Gastroesophageal sphincter (tissue), 4 donors: Measurements from ENCODE around the gene POP5. TPM values are rescaled to one million over a fixed set of nuclear protein-coding genes. Genes with fewer than 3 reads are reported as not detected.

Experiments
- ATAC-seq: fragments of 150-250 bp; one replicate; pipeline ENCODE4 v1.9.1; 2016; ENCODE audit warnings: mild to moderate bottlenecking, moderate library complexity
- H3K27ac ChIP-seq, 4 donors: fragments of 200-600 bp; sonication (generic) in 3 of 4; 1 replicate in 3 of 4; 2 replicates in 1 of 4; pipeline ENCODE4 v1.5.1; 2016 to 2019
- H3K27me3 ChIP-seq: fragments of 200-600 bp; sonication (generic); one replicate; pipeline ENCODE4 v1.5.1; 2019
- H3K36me3 ChIP-seq, 2 donors: fragments of 200-600 bp; sonication (generic); one replicate each; pipeline ENCODE4 v1.5.1; 2019; ENCODE audit warnings: control low read depth in 1 of 2
- H3K4me1 ChIP-seq, 3 donors: fragments of 200-600 bp; sonication (generic); 1 replicate in 2 of 3; 2 replicates in 1 of 3; pipeline ENCODE4 v1.5.1; 2016 to 2019; ENCODE audit warnings: control low read depth in 2 of 3
- H3K4me3 ChIP-seq, 2 donors: fragments of 200-600 bp; sonication (generic); one replicate each; pipeline ENCODE4 v1.5.1; 2019; ENCODE audit warnings: mild to moderate bottlenecking in 1 of 2, moderate library complexity in 1 of 2
- H3K9me3 ChIP-seq, 3 donors: fragments of 200-600 bp; sonication (generic); one replicate each; pipeline ENCODE4 v1.5.1; 2017 to 2019; ENCODE audit warnings: control low read depth in 2 of 3
- EP300 ChIP-seq: sonication (generic); formaldehyde crosslinking; IDR thresholded peaks from one replicate; pipeline ENCODE4 v1.6.1; 2017; ENCODE audit warnings: antibody characterized with exemption, mild to moderate bottlenecking
- POLR2A ChIP-seq, 2 donors: fragments of 450-650 bp; IDR thresholded peaks; one replicate each; pipeline ENCODE4 v1.6.1; 2017; ENCODE audit warnings: antibody characterized with exemption in 2 of 2, mild to moderate bottlenecking in 2 of 2, moderate library complexity in 1 of 2
- POLR2AphosphoS5 ChIP-seq: sonication (generic); formaldehyde crosslinking; IDR thresholded peaks from one replicate; pipeline ENCODE4 v1.6.1; 2017; ENCODE audit warnings: antibody characterized with exemption
- WGBS, 2 donors: methylation state at CpG; one replicate each; pipeline ENCODE4 v1.1.5; 2018; ENCODE audit warnings: low coverage in 1 of 2; 5-methylcytosine and 5-hydroxymethylcytosine counted together
- total RNA-seq, 4 donors: library from RNA; depleted of rRNA; stranded (reverse); fragments of >200 nt; gene quantifications; one replicate each; pipeline ENCODE4 v1.1.0, GENCODE V29; 2016
- TF ChIP-seq, protein P1 (sequence below), 4 experiments: fragments of 200-600 bp in 2 of 4; fragments of 450-650 bp in 2 of 4; sonication (generic) in 1 of 4; IDR thresholded peaks; one replicate each; pipeline ENCODE4 v1.5.1; 2017 to 2019; ENCODE audit warnings: antibody characterized with exemption in 4 of 4, mild to moderate bottlenecking in 2 of 4, moderate library complexity in 2 of 4

The POP5 gene
- total RNA-seq, 4 donors from 2014 or later: 18.2 to 42.0 (median 27.6) TPM

DNA sequence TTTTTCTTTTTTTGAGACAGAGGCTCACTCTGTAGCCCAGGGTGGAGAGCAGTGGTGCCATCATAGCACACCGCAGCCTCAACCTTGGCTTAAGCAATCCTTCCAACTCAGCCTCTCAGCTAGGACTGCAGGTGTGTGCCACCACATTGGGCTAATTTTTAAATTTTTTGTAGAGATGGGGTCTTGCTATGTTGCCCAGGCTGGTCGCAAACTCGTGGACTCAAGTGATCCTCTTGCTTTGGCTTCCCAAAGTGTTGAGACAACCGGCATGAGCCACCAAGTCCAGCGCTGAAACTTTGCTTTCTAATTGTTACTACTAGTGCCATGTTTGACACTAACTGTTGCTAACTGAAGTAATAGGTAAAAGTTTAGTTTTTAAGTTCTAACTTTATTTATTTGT, 39.0 kb downstream of the POP5 start:
- Histone ChIP-seq H3K27me3 (no peaks in the 10 kb centered on the region), H3K9me3 (no peaks in the 10 kb centered on the region), H3K4me1 (peaks cover 11 to 100% (median 56%) of the 10 kb centered on the region in 3 donors), H3K4me3 (no peak overlapping the region), H3K36me3 (peaks cover 2 to 21% of the 10 kb centered on the region in 2 donors), H3K27ac (peak overlapping the region in 3 of 4 donors; percentile 59 to 99 (median 98))
- 100% methylated on average over 1 to 5 of the region's 5 CpGs for WGBS, 2 donors
- TF ChIP-seq, protein P1, sequence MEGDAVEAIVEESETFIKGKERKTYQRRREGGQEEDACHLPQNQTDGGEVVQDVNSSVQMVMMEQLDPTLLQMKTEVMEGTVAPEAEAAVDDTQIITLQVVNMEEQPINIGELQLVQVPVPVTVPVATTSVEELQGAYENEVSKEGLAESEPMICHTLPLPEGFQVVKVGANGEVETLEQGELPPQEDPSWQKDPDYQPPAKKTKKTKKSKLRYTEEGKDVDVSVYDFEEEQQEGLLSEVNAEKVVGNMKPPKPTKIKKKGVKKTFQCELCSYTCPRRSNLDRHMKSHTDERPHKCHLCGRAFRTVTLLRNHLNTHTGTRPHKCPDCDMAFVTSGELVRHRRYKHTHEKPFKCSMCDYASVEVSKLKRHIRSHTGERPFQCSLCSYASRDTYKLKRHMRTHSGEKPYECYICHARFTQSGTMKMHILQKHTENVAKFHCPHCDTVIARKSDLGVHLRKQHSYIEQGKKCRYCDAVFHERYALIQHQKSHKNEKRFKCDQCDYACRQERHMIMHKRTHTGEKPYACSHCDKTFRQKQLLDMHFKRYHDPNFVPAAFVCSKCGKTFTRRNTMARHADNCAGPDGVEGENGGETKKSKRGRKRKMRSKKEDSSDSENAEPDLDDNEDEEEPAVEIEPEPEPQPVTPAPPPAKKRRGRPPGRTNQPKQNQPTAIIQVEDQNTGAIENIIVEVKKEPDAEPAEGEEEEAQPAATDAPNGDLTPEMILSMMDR (IDR thresholded peaks at IDR 0.05): no peak
- TF ChIP-seq POLR2AphosphoS5 (no peak), EP300 (no peak), POLR2A (IDR thresholded peaks at IDR 0.05) (no peak)
- no peak for ATAC-seq

DNA sequence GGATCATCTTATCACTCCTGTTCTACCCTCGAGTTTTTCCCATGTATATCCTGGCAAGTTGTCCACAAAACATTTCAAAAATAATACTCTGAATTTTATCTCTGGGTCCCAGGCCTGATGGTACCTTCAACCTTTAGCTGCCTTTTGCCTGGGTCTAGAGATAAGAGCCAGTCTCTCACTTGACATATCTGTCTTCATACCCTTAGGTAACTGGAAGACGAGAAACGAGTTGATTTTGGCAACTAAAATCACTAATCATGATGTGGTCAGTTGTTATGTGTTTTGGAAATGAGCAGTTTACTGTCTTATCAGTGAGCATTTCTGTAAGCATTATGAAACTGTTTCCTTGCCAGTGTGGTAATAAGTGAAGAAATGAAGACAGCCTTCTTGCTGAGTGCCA, 40.8 kb downstream of the POP5 start:
- peaks cover 0 to 9% of the 10 kb centered on the region in 2 donors for H3K36me3 ChIP-seq
- H3K4me1 ChIP-seq: peaks cover 13 to 100% (median 64%) of the 10 kb centered on the region in 3 donors
- WGBS, 2 donors: 0 to 18% methylated on average over 3 of the region's 3 CpGs
- H3K4me3 ChIP-seq: no peak overlapping the region
- H3K9me3 ChIP-seq: no peaks in the 10 kb centered on the region
- no peaks in the 10 kb centered on the region for H3K27me3 ChIP-seq
- peak overlapping the region; percentile 85 to 99 (median 98) for H3K27ac ChIP-seq
- TF ChIP-seq POLR2AphosphoS5 (peak; percentile 42), POLR2A (IDR thresholded peaks at IDR 0.05) (no peak), EP300 (no peak)
- TF ChIP-seq, protein P1 (IDR thresholded peaks at IDR 0.05): no peak
- ATAC-seq: peak; percentile 47

DNA sequence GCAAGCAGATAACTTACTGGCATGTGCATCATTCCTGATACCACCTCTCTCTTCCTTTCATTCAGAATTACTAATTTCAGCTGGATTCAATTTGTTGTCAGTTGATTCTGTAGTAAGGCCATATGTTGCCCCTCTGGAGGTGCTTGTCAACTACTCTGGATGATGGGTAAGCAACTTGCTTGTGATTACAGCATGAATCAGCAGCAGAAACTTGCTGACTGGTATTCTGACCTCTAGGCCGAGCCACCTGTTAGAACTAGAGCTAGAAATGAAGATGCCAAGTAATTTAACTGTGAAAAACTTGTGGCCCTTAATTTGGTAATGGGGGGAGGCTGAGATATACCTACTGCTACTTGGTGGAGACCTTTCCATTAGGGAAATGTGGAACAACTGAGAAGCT, 41.9 kb downstream of the POP5 start:
- peak overlapping the region in 1 of 2 donors; percentile 99 for H3K4me3 ChIP-seq
- WGBS, 2 donors: 20% methylated on average over 1 of the region's 1 CpG; no CpG with 5 or more reads in 1 of the 2 donors

DNA sequence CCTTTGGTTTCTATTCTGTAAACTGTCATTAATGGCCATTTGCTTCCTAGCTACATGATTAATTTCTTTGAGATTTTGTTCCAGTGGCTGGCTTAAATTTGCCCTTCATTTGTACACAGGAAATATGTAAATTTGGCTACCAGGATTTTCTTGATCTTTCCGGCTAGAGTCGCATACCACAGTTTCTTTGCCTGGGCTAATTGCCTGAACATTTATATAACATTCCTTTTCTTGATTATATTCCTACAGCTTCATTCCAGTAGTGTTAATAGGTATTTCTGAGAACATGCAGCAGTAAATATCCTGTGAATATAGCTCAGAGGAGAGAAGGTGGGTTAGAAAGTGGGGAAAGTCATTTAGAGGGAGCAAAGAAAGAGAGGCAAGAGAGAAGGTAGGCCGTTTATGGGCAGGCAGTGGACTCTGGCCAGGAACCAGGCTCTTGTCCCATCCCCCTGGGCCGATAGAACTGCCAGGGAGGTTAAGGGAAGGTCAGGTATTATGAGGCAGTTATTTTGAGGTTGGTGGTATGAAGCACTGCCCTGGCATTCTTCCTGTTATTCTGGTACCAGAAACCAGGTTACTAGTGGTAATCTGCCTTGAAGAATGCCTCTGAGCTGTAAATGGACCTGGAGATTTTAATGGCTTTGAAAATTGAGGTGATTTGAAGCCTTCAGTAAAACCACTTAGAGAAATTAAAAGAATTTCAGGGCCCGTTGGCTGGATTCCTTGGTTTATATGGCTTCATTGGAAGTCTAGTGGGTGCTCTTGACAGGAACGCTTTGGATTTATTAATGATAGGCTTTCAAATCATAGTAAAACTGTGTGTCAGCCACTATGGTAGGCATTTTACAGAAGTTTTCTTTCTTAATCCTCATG, 42.7 kb downstream of the POP5 start:
- H3K4me3 ChIP-seq: peak overlapping the region; percentile 0 to 99

More for the DNA sequence above, 41.9 kb downstream of the POP5 start:
- ATAC-seq: no peak
- Histone ChIP-seq H3K27ac (peak overlapping the region; percentile 85 to 99 (median 98)), H3K36me3 (peaks cover 0 to 9% of the 10 kb centered on the region in 2 donors), H3K9me3 (no peaks in the 10 kb centered on the region), H3K27me3 (no peaks in the 10 kb centered on the region), H3K4me1 (peaks cover 13 to 90% (median 61%) of the 10 kb centered on the region in 3 donors)
- peak; percentile 2 for TF ChIP-seq POLR2AphosphoS5
- no peak for TF ChIP-seq POLR2A (IDR thresholded peaks at IDR 0.05)

DNA sequence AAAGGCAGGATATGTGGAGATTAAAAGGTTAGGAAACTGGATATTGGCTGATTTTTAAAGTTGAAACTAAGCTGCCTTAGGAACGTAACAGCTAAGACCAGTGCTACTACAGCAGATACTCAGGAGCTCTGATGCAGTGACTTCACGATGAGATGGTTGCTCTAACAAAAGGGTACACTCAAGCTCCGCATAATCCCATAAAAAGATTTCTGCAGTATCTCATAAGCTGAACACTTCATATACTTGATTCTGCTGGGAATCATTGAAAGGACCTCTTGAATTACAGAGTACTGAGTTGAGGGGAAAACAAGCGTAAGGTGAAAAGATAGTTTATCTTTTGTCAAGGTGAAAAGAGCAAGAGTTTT, 43.4 kb downstream of the POP5 start:
- H3K9me3 ChIP-seq: no peaks in the 10 kb centered on the region
- WGBS, 2 donors: 16 to 26% methylated on average over 4 of the region's 4 CpGs
- H3K27ac ChIP-seq: peak overlapping the region; percentile 85 to 99 (median 98)
- peak overlapping the region; percentile 0 to 99 for H3K4me3 ChIP-seq
- no peak for TF ChIP-seq POLR2A (IDR thresholded peaks at IDR 0.05)
- no peak for TF ChIP-seq EP300
- TF ChIP-seq, protein P1 (IDR thresholded peaks at IDR 0.05): no peak
- no peak for TF ChIP-seq POLR2AphosphoS5
- peaks cover 13 to 75% (median 50%) of the 10 kb centered on the region in 3 donors for H3K4me1 ChIP-seq
- no peak for ATAC-seq
- peaks cover 0 to 9% of the 10 kb centered on the region in 2 donors for H3K36me3 ChIP-seq
- no peaks in the 10 kb centered on the region for H3K27me3 ChIP-seq

More for the DNA sequence above, 42.7 kb downstream of the POP5 start:
- Histone ChIP-seq H3K27me3 (no peaks in the 10 kb centered on the region), H3K4me1 (peaks cover 13 to 82% (median 54%) of the 10 kb centered on the region in 3 donors), H3K27ac (peak overlapping the region; percentile 85 to 99 (median 98)), H3K36me3 (peaks cover 0 to 9% of the 10 kb centered on the region in 2 donors), H3K9me3 (no peaks in the 10 kb centered on the region)
- peak; percentile 61 for ATAC-seq
- WGBS, 2 donors: 6 to 8% methylated on average over 6 of the region's 6 CpGs
- TF ChIP-seq POLR2AphosphoS5: peak; percentile 80
- TF ChIP-seq, protein P1 (IDR thresholded peaks at IDR 0.05): no peak
